H1 (cell line): ENCODE measurements around the gene TCF4. TPM values are rescaled to one million over a fixed set of nuclear protein-coding genes. Genes with fewer than 3 reads are reported as not detected.

Experiments used
- CHD2 ChIP-seq: IDR thresholded peaks from 2 replicates; pipeline ENCODE4 v1.6.1; 2012; ENCODE audit warnings: low read length, improper control_type of control experiment
- GABPA ChIP-seq: IDR thresholded peaks from 2 replicates; pipeline ENCODE4 v1.6.1; 2011; ENCODE audit warnings: mild to moderate bottlenecking, low read length, moderate library complexity, borderline replicate concordance; ENCODE audit not compliant: insufficient read depth
- KDM1A ChIP-seq: fragments of 200-600, 300-600 bp; sonication (generic); IDR thresholded peaks from 2 replicates; pipeline ENCODE4 v1.7.1; 2016; ENCODE audit warnings: mild to moderate bottlenecking, low read length, borderline replicate concordance
- SUZ12 ChIP-seq: fragments of 200-600 bp; sonication (generic); IDR thresholded peaks from 2 replicates; pipeline ENCODE4 v1.6.1; 2012; ENCODE audit warnings: mild to moderate bottlenecking, inconsistent platforms, low read length, moderate library complexity, mixed read lengths
- polyA plus RNA-seq, 7 experiments: library from polyadenylated mRNA; depleted of rRNA in 3 of 7; stranded (reverse) in 5 of 7; unstranded in 2 of 7; fragments of >200 nt in 5 of 7; fragments of 200-250 nt in 2 of 7; gene quantifications; 1 replicate in 5 of 7; 2 replicates in 1 of 7; 4 replicates in 1 of 7; pipeline versions ENCODE4 v1.2.1 to v1.2.3, GENCODE V29; 2011 to 2013; ENCODE audit warnings: missing spikeins in 2 of 7, mixed read lengths in 2 of 7
- total RNA-seq: library from RNA; stranded (reverse); fragmentation: NEBNext Ultra II Directional; extraction: Animal tissue kit (Norgen Biotek cat#: 25700); gene quantifications from 2 replicates; pipeline ENCODE4 v1.2.1, GENCODE V29; 2021
- TF ChIP-seq, protein P1 (sequence below), 3 experiments: IDR thresholded peaks; 1 replicate in 2 of 3; 2 replicates in 1 of 3; pipeline versions ENCODE4 v1.5.1 to v1.6.1; 2011; ENCODE audit warnings: low read length in 3 of 3, mild to moderate bottlenecking in 3 of 3, inconsistent platforms in 2 of 3, low read depth in 1 of 3, moderate library complexity in 1 of 3; ENCODE audit not compliant: insufficient read depth in 1 of 3; ENCODE audit errors: control extremely low read depth in 1 of 3

TCF4 gene
- total and polyA plus RNA-seq, 2 of the 8 experiments (the other 6 are each of a cell fraction or from before 2014, with no cell fraction given): 59.3 to 118 TPM

DNA sequence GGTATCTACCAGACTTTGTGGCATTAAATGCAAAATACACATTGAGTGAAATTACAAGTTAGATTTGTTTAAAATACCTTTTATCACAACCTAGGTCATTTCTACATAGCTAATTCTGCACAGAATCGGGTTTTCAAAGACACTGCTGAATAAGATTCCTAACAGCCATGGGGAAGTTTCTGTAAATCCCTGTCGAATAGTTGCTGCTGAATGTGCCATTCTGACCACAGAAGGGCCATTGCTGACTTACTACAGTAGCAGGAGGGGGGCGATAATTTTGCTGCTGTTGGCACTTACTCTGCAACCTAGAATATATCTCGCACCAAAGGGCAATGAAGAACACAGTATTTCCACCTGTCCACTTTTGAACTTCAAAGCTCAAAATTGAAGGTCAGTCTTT, 232.8 kb downstream of the TCF4 start (continued):
- TF ChIP-seq SUZ12 (no peak), CHD2 (no peak), GABPA (no peak), KDM1A (no peak)
- TF ChIP-seq, protein P1, sequence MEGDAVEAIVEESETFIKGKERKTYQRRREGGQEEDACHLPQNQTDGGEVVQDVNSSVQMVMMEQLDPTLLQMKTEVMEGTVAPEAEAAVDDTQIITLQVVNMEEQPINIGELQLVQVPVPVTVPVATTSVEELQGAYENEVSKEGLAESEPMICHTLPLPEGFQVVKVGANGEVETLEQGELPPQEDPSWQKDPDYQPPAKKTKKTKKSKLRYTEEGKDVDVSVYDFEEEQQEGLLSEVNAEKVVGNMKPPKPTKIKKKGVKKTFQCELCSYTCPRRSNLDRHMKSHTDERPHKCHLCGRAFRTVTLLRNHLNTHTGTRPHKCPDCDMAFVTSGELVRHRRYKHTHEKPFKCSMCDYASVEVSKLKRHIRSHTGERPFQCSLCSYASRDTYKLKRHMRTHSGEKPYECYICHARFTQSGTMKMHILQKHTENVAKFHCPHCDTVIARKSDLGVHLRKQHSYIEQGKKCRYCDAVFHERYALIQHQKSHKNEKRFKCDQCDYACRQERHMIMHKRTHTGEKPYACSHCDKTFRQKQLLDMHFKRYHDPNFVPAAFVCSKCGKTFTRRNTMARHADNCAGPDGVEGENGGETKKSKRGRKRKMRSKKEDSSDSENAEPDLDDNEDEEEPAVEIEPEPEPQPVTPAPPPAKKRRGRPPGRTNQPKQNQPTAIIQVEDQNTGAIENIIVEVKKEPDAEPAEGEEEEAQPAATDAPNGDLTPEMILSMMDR (IDR thresholded peaks at IDR 0.05; ENCODE audit: control extremely low read depth in 1 of 3, insufficient read depth in 1 of 3, low read depth in 1 of 3, low read length in 3 of 3): no peak
- TF ChIP-seq, all 59 proteins: peak for 0
